WTC11 (cell line): ENCODE measurements around the gene SMPD1. TPM values are rescaled to one million over a fixed set of nuclear protein-coding genes. Genes with fewer than 3 reads are reported as not detected.

Experiments
- ATAC-seq: fragments of 200-7000 bp; cut with Tn5 transposase; 2 replicates; pipeline ENCODE4 v1.10.0; 2021; ENCODE audit warnings: mild to moderate bottlenecking, moderate library complexity
- CTCF ChIA-PET: fragments of 300-600 bp; sonication (Branson Sonifier 250); formaldehyde crosslinking; loops from one replicate; lab custom pipeline; 2021; ENCODE audit warnings: antibody characterized with exemption; lab: Charles Lee
- POLR2A ChIA-PET: fragments of 350-600 bp; sonication (Branson Sonifier 250); formaldehyde crosslinking; loops from one replicate; lab custom pipeline; 2021; ENCODE audit warnings: antibody characterized with exemption; lab: Charles Lee
- DNase-seq: peaks from one replicate; pipeline ENCODE4 v3.0.0; 2021; ENCODE audit warnings: low spot score
- H3K27ac Mint-ChIP-seq: 2 replicates; pipeline ENCODE4 v1.8.0; 2021; ENCODE audit warnings: mixed read lengths
- H3K27me3 Mint-ChIP-seq: 2 replicates; pipeline ENCODE4 v1.8.0; 2021; ENCODE audit warnings: low read depth, mild to moderate bottlenecking, moderate library complexity, mixed read lengths
- H3K36me3 Mint-ChIP-seq: 2 replicates; pipeline ENCODE4 v1.8.0; 2021; ENCODE audit warnings: mixed read lengths
- H3K4me1 Mint-ChIP-seq: 2 replicates; pipeline ENCODE4 v1.8.0; 2022; ENCODE audit warnings: mixed read lengths
- H3K4me3 Mint-ChIP-seq: 2 replicates; pipeline ENCODE4 v1.8.0; 2021; ENCODE audit warnings: mild to moderate bottlenecking, moderate library complexity, mixed read lengths
- H3K9me3 Mint-ChIP-seq: 2 replicates; pipeline ENCODE4 v1.8.0; 2021; ENCODE audit warnings: mixed read lengths
- CBFB ChIP-seq: sonication (generic); formaldehyde crosslinking; IDR thresholded peaks from 2 replicates; pipeline ENCODE4 v1.8.1; 2022; ENCODE audit warnings: mild to moderate bottlenecking, low read depth, missing genetic modification reagents
- ELF4 ChIP-seq: sonication (generic); formaldehyde crosslinking; IDR thresholded peaks from 2 replicates; pipeline ENCODE4 v1.8.1; 2022; ENCODE audit warnings: low read depth, mild to moderate bottlenecking, moderate library complexity, missing genetic modification reagents
- ETV6 ChIP-seq: sonication (generic); formaldehyde crosslinking; IDR thresholded peaks from 2 replicates; pipeline ENCODE4 v1.8.1; 2022; ENCODE audit warnings: mild to moderate bottlenecking, missing genetic modification reagents
- MYBL2 ChIP-seq: sonication (generic); formaldehyde crosslinking; IDR thresholded peaks from 2 replicates; pipeline ENCODE4 v1.8.1; 2023; ENCODE audit warnings: mild to moderate bottlenecking, moderate library complexity, missing genetic modification reagents
- NR2C2 ChIP-seq: sonication (generic); formaldehyde crosslinking; IDR thresholded peaks from 2 replicates; pipeline ENCODE4 v1.8.0; 2022; ENCODE audit warnings: mild to moderate bottlenecking, missing genetic modification reagents
- total RNA-seq: library from RNA; stranded (reverse); gene quantifications from 3 replicates; pipeline ENCODE4 v1.2.3, GENCODE V29; 2021
- TF ChIP-seq, protein P1 (sequence below): fragments of 250-450 bp; sonication (Bioruptor Pico); conservative IDR thresholded peaks from 2 replicates; pipeline ENCODE4 v1.9.0; 2021; ENCODE audit warnings: mild to moderate bottlenecking
- TF ChIP-seq, protein P2 (sequence below): sonication (generic); formaldehyde crosslinking; conservative IDR thresholded peaks from 2 replicates; pipeline ENCODE4 v1.8.1; 2022; ENCODE audit warnings: mild to moderate bottlenecking, missing genetic modification reagents
- TF ChIP-seq, protein P3 (sequence below): sonication (generic); formaldehyde crosslinking; IDR thresholded peaks from 2 replicates; pipeline ENCODE4 v1.8.1; 2023; ENCODE audit warnings: mild to moderate bottlenecking, missing genetic modification reagents
- TF ChIP-seq, protein P4 (sequence below): sonication (generic); formaldehyde crosslinking; IDR thresholded peaks from 2 replicates; pipeline ENCODE4 v1.8.1; 2022; ENCODE audit warnings: mild to moderate bottlenecking, missing genetic modification reagents, moderate library complexity, borderline replicate concordance
- TF ChIP-seq, protein P5 (sequence below): sonication (generic); formaldehyde crosslinking; conservative IDR thresholded peaks from 2 replicates; pipeline ENCODE4 v1.8.1; 2023; ENCODE audit warnings: mild to moderate bottlenecking, low read depth, missing genetic modification reagents, moderate library complexity
- TF ChIP-seq, protein P6 (sequence below): sonication (generic); formaldehyde crosslinking; IDR thresholded peaks from 2 replicates; pipeline ENCODE4 v1.8.1; 2022; ENCODE audit warnings: low read depth, mild to moderate bottlenecking, moderate library complexity, missing genetic modification reagents, borderline replicate concordance
- TF ChIP-seq, protein P7 (sequence below): sonication (generic); formaldehyde crosslinking; IDR thresholded peaks from 2 replicates; pipeline ENCODE4 v1.8.1; 2022; ENCODE audit warnings: mild to moderate bottlenecking, moderate library complexity, missing genetic modification reagents

SMPD1 gene
- total RNA-seq, 1 experiment from 2014 or later, result 4.4 TPM

DNA sequence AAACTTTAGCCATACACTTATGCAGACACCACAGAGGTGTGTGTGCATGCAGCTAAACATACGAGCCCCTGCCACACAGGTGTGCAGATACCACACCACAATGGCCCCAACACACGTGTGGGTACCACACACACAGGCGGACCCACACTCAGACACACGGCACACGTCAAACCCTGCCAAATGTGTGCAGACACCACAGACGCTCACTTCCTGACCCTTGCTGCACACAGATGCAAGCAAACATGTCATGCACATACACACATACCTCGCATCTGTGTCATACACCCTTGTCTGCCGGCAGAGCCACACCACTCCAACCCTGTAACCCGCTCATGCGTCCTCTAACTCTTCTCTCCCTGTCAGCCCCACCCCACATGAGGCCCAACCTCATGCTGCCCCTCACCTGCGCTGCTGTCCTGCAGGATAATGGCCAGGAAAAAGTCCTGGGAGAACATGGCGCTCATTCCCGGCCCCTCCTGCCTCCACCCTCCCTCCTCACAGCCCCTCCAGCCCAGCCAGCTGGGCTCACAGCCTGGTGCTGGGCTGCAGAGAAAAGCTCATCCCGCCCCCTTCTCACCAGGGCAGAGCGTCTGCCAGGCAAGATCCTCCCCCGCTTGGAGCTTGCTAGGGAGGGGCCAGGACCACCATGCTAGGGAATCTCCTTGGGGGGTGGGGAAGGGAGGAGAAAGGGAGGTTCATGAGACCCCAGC, 14.2 kb downstream of the SMPD1 start:
- POLR2A ChIA-PET, result interaction anchor here (0.9 to 1.4 kb wide), 3 partner anchors 9 to 25 kb away, joined by 3 read pairs; partner anchors contain the start of gene APBB1
- DNase-seq (no peak), ATAC-seq (peak; percentile 35)
- Mint-ChIP-seq H3K4me3 (no peak overlapping the region), H3K27me3 (no peaks in the 10 kb centered on the region), H3K4me1 (peaks cover 18% of the 10 kb centered on the region), H3K27ac (no peak overlapping the region), H3K9me3 (no peaks in the 10 kb centered on the region), H3K36me3 (no peaks in the 10 kb centered on the region)
- TF ChIP-seq, protein P1, sequence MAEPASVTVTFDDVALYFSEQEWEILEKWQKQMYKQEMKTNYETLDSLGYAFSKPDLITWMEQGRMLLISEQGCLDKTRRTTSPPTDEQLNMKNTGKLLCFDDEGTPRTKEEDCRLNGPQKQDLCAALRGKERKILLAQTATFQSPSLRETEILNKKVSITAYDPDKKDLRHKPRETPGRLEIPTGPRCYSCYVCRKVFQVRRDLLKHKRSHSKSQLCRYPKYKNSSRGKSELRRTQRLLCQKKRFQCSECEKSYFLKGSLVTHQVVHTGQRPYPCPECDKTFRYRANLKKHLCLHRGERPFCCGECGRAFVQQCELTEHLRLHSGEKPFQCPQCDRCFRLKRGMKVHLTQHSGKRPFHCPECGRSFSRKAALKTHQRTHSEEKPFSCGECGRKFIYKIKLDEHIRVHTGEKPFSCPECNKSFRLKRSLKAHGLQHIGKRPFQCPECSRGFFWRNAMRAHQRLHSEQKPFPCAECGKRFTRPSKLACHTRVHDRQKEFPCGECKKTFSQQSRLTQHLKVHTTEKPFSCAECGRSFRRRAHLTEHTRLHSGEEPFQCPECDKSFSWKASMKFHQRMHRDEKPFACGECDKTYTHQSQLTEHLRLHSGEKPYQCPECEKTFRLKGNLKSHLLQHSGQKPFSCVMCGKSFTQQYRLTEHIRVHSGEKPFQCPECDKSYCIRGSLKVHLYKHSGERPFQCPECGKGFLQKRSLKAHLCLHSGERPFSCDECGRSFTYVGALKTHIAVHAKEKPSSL (CRISPR knock-in tag), result no peak
- TF ChIP-seq, protein P2, sequence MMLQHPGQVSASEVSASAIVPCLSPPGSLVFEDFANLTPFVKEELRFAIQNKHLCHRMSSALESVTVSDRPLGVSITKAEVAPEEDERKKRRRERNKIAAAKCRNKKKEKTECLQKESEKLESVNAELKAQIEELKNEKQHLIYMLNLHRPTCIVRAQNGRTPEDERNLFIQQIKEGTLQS, result no peak
- no peak for TF ChIP-seq ETV6
- TF ChIP-seq, protein P3, sequence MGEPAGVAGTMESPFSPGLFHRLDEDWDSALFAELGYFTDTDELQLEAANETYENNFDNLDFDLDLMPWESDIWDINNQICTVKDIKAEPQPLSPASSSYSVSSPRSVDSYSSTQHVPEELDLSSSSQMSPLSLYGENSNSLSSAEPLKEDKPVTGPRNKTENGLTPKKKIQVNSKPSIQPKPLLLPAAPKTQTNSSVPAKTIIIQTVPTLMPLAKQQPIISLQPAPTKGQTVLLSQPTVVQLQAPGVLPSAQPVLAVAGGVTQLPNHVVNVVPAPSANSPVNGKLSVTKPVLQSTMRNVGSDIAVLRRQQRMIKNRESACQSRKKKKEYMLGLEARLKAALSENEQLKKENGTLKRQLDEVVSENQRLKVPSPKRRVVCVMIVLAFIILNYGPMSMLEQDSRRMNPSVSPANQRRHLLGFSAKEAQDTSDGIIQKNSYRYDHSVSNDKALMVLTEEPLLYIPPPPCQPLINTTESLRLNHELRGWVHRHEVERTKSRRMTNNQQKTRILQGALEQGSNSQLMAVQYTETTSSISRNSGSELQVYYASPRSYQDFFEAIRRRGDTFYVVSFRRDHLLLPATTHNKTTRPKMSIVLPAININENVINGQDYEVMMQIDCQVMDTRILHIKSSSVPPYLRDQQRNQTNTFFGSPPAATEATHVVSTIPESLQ (CRISPR knock-in tag), result no peak
- TF ChIP-seq, protein P4, sequence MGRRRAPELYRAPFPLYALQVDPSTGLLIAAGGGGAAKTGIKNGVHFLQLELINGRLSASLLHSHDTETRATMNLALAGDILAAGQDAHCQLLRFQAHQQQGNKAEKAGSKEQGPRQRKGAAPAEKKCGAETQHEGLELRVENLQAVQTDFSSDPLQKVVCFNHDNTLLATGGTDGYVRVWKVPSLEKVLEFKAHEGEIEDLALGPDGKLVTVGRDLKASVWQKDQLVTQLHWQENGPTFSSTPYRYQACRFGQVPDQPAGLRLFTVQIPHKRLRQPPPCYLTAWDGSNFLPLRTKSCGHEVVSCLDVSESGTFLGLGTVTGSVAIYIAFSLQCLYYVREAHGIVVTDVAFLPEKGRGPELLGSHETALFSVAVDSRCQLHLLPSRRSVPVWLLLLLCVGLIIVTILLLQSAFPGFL (CRISPR knock-in tag), result no peak
- no peak for TF ChIP-seq NR2C2 (CRISPR knock-in tag)
- CTCF ChIA-PET, result interaction anchor here (0.9 to 2.4 kb wide), 7 partner anchors 19 to 214 kb away, joined by 3 to 23 read pairs (median 4); partner anchors contain the start of gene TPP1

DNA sequence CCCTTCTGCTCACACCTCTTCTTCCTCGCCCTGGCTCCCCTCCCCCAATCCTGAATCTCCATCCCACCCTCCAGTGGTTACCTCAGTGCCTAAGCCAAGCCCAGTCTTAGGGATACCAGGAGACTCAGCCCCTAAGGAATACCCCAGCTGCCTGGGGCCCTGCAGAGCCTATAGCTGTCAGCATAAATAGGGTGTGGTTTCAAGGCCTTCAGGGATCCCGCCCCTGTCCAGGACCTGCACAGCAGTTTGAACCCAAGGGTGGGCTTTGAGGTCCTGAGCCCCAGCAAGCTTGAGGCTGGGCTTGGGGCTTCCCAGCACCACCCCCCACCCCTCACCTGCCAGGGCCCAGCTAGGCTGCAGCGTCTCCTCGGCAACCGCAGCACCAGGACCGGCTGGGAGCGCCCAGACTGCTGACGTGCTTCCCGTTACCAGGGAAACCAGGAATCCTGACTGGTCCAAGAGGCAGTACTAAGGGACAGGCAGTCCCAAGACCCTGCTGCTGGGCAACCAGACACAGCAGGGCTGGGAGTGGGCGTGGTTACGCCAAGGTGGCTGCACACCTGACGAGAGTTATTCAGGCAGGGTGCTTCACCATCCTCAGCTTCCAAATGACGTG, 14.9 kb downstream of the SMPD1 start:
- no peaks in the 10 kb centered on the region for H3K9me3 Mint-ChIP-seq
- H3K4me3 Mint-ChIP-seq, result no peak overlapping the region
- peak; percentile 92 for DNase-seq
- CTCF ChIA-PET, result interaction anchor here (0.5 to 2.4 kb wide), 10 partner anchors 15 to 214 kb away, joined by 3 to 23 read pairs (median 4); partner anchors contain the start of genes SMPD1 and TPP1
- TF ChIP-seq MYBL2 (CRISPR knock-in tag), result no peak
- TF ChIP-seq, protein P5, sequence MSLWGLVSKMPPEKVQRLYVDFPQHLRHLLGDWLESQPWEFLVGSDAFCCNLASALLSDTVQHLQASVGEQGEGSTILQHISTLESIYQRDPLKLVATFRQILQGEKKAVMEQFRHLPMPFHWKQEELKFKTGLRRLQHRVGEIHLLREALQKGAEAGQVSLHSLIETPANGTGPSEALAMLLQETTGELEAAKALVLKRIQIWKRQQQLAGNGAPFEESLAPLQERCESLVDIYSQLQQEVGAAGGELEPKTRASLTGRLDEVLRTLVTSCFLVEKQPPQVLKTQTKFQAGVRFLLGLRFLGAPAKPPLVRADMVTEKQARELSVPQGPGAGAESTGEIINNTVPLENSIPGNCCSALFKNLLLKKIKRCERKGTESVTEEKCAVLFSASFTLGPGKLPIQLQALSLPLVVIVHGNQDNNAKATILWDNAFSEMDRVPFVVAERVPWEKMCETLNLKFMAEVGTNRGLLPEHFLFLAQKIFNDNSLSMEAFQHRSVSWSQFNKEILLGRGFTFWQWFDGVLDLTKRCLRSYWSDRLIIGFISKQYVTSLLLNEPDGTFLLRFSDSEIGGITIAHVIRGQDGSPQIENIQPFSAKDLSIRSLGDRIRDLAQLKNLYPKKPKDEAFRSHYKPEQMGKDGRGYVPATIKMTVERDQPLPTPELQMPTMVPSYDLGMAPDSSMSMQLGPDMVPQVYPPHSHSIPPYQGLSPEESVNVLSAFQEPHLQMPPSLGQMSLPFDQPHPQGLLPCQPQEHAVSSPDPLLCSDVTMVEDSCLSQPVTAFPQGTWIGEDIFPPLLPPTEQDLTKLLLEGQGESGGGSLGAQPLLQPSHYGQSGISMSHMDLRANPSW, result no peak
- TF ChIP-seq ELF4 (CRISPR knock-in tag), result no peak
- TF ChIP-seq CBFB (CRISPR knock-in tag), result no peak
- TF ChIP-seq, protein P6, sequence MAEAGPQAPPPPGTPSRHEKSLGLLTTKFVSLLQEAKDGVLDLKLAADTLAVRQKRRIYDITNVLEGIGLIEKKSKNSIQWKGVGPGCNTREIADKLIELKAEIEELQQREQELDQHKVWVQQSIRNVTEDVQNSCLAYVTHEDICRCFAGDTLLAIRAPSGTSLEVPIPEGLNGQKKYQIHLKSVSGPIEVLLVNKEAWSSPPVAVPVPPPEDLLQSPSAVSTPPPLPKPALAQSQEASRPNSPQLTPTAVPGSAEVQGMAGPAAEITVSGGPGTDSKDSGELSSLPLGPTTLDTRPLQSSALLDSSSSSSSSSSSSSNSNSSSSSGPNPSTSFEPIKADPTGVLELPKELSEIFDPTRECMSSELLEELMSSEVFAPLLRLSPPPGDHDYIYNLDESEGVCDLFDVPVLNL (CRISPR knock-in tag), result no peak
- TF ChIP-seq, protein P7, sequence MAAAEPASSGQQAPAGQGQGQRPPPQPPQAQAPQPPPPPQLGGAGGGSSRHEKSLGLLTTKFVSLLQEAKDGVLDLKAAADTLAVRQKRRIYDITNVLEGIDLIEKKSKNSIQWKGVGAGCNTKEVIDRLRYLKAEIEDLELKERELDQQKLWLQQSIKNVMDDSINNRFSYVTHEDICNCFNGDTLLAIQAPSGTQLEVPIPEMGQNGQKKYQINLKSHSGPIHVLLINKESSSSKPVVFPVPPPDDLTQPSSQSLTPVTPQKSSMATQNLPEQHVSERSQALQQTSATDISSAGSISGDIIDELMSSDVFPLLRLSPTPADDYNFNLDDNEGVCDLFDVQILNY (CRISPR knock-in tag), result no peak
- TF ChIP-seq, all 79 proteins: peak for 0
- POLR2A ChIA-PET, result interaction anchor here (0.6 to 1.4 kb wide), 4 partner anchors 9 to 583 kb away, joined by 3 read pairs; partner anchors contain the start of gene APBB1
- H3K36me3 Mint-ChIP-seq, result no peaks in the 10 kb centered on the region
- H3K27me3 Mint-ChIP-seq, result no peaks in the 10 kb centered on the region
- H3K4me1 Mint-ChIP-seq, result peaks cover 18% of the 10 kb centered on the region
- ATAC-seq, result peak; percentile 94
- no peak overlapping the region for H3K27ac Mint-ChIP-seq
